GM13976 (cell line): ENCODE data around the gene SECISBP2.
"Not testable (repeated sequence)": the region's sequence is repeated elsewhere in the genome, so short reads cannot be mapped to it uniquely, and the experiment has no call there.

Experiments used
- DNase-seq: peaks from one replicate; pipeline ENCODE4 v3.0.0; 2012; ENCODE audit warnings: low spot score
- CTCF ChIP-seq: IDR thresholded peaks from 2 replicates; pipeline ENCODE4 v1.5.1; 2012; ENCODE audit warnings: borderline replicate concordance, mild to moderate bottlenecking; ENCODE audit not compliant: insufficient read depth; ENCODE audit errors: extremely low read depth, missing control alignments, control extremely low read depth
- in situ Hi-C: fragments of 300-500 bp; cut with MboI; formaldehyde crosslinking; loops from one replicate; pipeline ENCODE4 v1.12.0; 2022; ENCODE audit warnings: low sequenced_read_pairs, mixed read lengths, inconsistent platforms; ENCODE audit not compliant: unreplicated experiment

The SECISBP2 gene

GRCh38 chr9:89330513-89330912 lies 12.2 kb downstream of the SECISBP2 start:
- in situ Hi-C loops: no loop called here
- no peak for TF ChIP-seq CTCF
- DNase-seq: no peak

- DNase-seq: no peak
- no peak for TF ChIP-seq CTCF
- in situ Hi-C loops: no loop called here
Measured at GRCh38 chr9:89339807-89340206, 21.5 kb downstream of the SECISBP2 start.

- in situ Hi-C loops: no loop called here
- peak; percentile 68 for DNase-seq
- TF ChIP-seq CTCF: no peak
Measured at GRCh38 chr9:89340332-89340731, 22.0 kb downstream of the SECISBP2 start.

- no peak for TF ChIP-seq CTCF
- in situ Hi-C loops: no loop called here
- no peak for DNase-seq
Measured at GRCh38 chr9:89342213-89342612, 23.9 kb downstream of the SECISBP2 start.

GRCh38 chr9:89342948-89343347 lies 24.6 kb downstream of the SECISBP2 start:
- TF ChIP-seq CTCF: no peak
- in situ Hi-C loops: no loop called here
- no peak for DNase-seq

GRCh38 chr9:89343812-89344211 lies 25.5 kb downstream of the SECISBP2 start:
- DNase-seq, in situ Hi-C loops: not testable (repeated sequence)

GRCh38 chr9:89345476-89345875 lies 27.2 kb downstream of the SECISBP2 start:
- no peak for TF ChIP-seq CTCF
- in situ Hi-C loops: no loop called here
- DNase-seq: no peak
